Adipose tissue (tissue), 3 donors: ENCODE measurements around the gene SOX18. TPM values are rescaled to one million over a fixed set of nuclear protein-coding genes. Genes with fewer than 3 reads are reported as not detected.

Experiments used
- H3K27ac ChIP-seq: one replicate; pipeline ENCODE4 v1.5.1; 2013; ENCODE audit warnings: low read depth, low read length
- WGBS, 3 donors: extraction: QIAGEN DNeasy Blood & Tissue Kit; methylation state at CpG; one replicate each; pipeline ENCODE4 v1.1.7; 2013; 5-methylcytosine and 5-hydroxymethylcytosine counted together
- polyA plus RNA-seq, 3 donors: library from polyadenylated mRNA; stranded (reverse); fragments of 200-250 nt; gene quantifications; one replicate each; pipeline ENCODE4 v1.2.3, GENCODE V29; 2013
- donor health status: healthy with polysubstance abuse.
- donor health status: Bipolar disorder and iron deficiency.
- donor health status: healthy.

Gene SOX18
- polyA plus RNA-seq, 3 donors: 8.1 to 53.5 (median 33.4) TPM

DNA sequence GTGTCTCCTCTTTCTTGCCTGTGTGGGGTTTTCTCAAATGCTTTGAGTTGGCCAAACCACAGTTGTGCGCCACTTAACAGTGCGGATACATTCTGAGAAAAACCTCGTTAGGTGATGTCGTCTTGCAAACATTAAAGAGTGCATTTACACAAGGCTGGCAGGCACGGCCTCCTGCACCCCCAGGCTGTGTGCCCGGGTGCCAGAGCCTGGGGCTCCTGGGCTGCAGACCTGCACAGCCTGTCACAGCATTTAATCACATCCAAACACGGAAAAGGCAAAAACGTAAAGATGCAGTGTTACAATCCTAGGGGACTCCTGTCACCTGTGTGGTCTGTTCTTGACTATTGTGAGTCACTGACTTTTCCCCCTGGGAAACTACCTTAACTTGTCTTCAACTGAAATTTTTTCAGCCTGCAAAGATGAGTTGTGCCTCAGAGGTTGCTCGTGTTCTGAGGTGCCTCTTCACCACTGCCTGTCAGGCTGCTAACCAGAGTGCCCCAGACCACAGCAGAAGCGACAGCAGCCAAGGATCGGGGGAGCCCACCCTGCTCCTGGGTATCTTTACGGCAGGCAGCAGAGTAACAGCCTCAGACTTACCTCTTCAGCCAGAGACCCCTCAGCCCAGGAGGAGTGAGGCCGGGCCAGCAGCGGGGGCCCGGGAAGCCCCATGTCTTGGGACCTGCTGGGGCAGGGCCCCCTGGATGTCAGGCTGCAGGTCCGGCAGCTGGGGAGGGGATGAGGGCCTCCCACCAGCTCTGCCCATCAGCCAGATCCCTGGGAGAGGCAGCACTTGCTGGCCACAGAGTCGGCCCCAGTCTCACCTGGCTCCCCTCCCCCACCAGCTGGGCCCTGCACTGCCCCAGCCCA is 14.1 kb downstream of the SOX18 start:
- 76 to 86% (median 79%) methylated on average over 17 of the region's 17 CpGs for WGBS, 3 donors
- H3K27ac ChIP-seq: no peak overlapping the region

DNA sequence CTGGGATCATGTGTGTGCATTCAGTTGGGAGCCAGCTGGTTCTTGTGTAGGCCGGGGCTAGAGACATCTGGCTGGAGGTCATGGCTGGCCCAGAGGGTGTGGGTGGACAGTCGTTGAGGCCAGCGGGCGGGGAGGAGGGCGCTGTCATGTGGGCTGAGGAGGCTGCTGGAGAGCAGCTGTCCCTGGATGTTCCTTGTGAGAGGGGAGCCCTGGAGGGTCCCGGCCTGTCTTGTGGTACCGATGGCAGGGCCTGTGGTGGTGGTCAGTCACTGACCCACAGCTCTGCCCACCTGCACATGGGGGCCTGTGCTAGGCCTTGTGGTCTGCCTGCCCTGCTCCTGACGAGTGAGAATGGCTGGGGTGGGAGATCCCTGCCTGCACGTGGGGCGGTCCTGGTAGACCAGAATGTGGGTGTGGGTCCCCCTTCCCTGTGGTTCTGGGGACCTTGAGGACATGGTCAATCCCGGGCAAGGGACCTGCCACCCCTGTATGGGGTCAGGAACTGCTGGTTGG is 15.4 kb downstream of the SOX18 start:
- H3K27ac ChIP-seq: no peak overlapping the region
- WGBS, 3 donors: 60 to 76% (median 65%) methylated on average over 10 to 11 of the region's 11 CpGs

DNA sequence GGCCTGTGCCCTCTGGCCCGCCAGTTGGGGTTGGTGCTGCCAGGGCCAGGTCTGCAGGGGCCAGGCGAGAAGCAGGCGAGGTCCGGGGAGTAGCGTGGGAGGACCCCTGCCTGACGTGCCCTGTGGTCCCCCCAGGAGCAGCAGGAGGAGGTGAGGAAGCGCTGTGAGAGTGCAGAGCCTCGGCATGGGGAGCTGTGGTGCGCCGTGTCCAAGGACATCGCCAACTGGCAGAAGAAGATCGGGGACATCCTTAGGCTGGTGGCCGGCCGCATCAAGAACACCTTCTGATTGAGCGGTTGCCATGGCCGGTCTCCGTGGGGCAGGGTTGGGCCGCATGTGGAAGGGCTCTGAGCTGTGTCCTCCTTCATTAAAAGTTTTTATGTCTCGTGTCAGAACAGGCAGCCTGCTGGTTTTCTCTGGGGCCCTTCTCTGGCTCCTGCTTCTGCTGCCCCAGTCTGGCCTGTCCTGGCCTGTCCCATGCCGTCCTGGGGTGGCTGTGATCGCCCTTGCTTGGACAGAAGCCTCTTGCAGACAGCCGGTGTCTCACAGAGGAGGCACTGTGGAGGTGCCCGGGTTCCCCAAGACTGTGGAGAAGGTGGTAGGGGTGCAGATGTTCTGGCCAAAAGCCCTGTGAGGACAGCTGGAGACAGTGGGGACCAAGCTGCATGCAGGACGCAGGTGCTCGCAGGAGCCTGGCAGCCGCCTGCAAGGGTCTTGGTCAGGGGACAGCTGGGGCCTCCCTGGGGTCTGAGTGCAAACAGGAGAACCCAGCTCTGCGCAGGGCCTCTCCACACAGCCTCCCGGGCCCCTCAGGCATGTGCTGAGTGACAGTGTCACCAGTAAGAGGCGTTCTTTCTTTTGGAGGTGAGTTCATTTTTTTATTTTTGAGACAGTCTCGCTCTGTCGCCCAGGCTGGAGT is 16.5 kb downstream of the SOX18 start:
- WGBS, 3 donors: 91 to 94% (median 92%) methylated on average over 29 to 31 of the region's 31 CpGs
- no peak overlapping the region for H3K27ac ChIP-seq

DNA sequence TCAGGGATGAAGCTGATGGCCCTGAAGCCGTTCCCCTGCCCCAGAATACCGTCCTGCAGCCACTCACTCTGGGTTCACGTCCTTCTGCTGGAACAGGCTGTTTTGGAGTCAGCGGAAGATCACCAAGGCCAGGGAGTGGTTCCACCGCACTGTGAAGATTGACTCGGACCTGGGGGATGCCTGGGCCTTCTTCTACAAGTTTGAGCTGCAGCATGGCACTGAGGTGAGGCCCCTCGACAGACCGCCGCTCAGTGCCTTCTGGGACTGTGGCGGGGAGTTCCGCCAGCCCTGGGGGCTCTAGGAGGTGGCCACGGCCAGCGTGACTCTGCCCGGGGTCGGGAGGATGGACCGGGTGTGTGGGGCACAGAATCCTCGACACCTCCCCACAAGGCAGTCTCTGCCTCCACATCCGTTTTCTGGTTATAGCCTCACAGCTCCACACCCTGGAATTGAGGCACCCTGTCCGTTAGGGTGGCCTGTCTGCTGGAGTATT is 17.6 kb downstream of the SOX18 start:
- no peak overlapping the region for H3K27ac ChIP-seq
- 92 to 94% (median 93%) methylated on average over 19 of the region's 19 CpGs for WGBS, 3 donors

DNA sequence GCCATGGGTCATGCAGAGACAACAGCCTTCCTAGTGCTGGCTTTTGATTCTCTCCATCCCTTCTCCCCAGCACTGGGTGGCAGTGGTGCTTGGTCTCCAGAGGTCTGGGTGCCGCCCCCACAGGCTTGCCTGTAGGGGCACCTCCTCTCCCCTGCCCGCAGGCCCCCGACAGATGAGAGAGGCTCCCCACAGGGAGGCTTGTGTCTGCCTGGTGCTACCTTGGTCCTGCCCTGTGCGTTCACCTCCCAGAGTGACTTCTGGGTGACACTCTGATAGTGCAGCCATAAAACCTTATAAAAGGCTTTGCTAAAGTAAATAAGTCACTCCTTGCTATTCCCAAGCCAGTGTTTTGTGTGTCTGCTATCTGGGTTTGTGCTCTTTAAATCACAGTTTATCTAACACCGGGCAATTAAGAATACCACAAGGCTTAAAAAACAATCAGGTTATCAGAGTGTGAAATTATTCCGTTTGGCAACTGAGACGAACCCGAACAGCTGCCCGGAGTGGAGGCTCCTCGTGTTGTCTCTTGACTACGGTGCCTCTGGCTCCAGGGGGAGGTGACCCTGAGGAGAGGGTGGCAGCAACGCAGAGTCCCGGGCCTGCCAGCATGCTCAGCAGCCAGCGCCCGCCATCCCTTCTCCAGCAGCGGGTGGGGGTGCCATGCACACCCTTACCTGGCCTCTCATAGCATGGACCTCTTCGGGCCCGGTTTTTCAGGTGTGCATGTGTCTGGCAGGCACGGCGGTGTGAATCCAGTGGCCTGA is 18.9 kb downstream of the SOX18 start:
- WGBS, 3 donors: 76 to 94% (median 90%) methylated on average over 20 of the region's 20 CpGs
- H3K27ac ChIP-seq: no peak overlapping the region

DNA sequence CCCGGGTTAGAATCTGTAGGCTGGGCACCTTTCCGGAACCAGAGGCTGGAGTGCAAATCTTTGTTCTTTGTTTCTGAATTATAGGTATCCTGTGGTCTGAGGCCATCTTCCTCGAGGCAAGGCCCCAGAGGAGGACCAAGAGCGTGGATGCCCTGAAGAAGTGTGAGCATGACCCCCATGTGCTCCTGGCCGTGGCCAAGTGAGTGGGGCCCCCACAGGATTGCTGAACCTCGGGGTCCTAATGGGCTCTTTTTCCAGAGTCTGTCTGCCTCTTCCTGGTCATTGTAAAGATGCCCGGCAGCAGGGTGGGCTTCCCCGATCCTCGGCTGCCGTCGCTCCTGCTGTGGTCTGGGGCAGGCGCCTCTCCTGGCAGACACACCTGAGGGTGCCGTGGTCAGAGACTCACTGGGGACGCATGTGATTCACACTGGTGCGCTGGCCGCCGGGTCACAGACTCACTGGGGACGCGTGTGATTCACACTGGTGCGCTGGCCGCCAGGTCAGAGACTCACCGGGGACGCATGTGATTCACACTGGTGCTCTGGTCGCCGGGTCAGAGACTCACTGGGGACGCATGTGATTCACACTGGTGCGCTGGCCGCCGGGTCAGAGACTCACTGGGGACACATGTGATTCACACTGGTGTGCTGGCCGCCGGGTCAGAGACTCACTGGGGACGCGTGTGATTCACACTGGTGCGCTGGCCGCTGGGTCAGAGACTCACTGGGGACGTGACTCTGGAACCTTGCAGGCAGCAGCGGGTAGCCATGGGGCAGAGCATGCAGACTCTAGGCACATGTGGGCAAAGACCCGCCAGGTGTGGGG is 19.9 kb downstream of the SOX18 start:
- H3K27ac ChIP-seq: no peak overlapping the region
- WGBS, 3 donors: 90 to 97% (median 93%) methylated on average over 38 of the region's 38 CpGs

DNA sequence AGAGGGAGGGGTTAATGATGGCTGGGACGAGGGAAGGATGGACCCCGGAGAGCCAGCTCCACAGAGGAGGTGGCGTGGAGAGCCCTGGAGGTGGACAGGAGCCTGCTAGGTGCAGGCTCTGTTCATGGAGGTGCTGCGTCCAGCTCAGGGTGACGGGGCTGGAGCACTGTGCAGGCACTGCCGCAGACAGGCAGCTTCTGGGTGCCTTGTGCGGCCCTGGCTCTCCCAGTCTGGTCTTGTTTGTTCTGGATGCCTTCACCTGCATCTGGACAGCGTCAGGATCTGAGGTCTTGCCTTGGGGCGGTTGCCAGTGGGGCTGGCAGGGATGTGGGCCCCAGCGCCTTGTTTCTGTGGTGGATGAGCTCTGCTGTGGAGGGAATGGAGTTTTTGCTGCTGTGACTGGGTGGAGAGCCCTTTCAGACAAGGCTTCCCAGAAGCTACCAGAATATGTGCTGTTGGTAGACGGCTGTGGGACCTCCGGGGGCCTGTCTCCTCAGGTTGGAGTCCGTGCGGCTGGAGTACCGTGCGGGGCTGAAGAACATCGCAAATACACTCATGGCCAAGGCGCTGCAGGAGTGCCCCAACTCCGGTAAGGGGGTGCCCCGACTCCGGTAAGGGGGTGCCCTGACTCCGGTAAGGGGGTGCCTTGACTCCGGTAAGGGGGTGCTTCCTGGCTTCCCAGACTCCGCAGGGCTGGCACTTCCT is 21.3 kb downstream of the SOX18 start:
- whole genome bisulfite sequencing, 3 donors: 89 to 92% (median 90%) methylated on average over 24 of the region's 24 CpGs
- no peak overlapping the region for H3K27ac ChIP-seq

DNA sequence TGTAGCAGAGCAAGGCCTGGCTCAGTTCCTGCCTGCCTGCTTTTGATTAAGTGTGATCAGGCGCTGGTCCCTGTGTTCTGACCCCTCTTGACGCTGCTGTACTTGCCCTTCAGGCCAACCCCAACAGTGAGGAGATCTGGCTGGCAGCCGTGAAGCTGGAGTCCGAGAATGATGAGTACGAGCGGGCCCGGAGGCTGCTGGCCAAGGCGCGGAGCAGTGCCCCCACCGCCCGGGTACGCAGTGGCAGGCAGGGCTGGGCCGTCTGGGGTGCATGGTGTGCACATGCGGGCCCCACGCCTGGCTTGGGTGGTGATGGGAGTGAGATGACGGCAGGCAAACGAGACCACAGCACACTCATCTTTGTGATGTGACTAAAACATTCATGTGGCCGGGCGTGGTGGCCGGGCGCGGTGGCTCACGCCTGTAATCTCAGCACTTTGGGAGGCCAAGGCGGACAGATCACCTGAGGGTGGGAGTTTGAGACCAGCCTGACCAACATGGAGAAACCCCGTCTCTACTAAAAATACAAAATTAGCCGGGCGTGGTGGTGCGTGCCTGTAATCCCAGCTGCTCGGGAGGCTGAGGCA is 23.5 kb downstream of the SOX18 start:
- 95 to 98% (median 97%) methylated on average over 24 to 29 of the region's 29 CpGs for WGBS, 3 donors
- H3K27ac ChIP-seq: no peak overlapping the region

DNA sequence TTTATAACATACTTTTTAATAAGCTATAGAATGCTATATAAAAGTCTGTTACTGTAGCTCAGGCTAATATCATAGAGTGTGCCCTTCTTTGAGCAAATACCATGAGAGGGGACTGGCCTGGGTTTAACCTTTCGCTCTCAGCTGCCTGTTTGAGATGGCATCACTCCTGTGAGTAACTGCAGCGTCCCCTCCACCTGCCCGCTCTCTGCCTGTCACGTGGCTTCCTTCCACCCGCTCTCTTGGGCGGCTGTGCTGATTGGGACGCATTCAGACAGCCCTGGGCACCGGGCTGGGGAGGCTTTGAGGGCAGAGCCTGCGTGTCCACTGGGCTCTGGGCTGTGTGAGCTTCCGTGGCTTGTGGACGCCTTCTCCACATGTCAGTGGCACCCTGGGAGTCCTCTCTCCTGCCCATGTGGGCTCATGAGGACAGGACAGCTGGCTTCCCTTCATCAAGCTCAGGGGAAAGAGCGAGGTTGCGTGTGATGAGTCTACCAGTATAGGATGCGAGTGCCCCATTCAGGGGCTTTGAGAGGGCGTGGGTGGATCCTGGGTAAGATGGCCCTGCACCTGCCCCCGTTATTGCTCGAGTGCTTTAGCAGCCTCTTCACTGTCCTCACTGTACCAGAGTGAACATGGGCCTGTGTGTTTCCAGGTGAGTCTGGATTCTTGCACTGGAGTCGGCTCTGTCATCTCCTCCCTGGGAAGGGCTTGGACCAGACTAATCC is 24.2 kb downstream of the SOX18 start:
- 94 to 98% (median 97%) methylated on average over 18 of the region's 18 CpGs for WGBS, 3 donors
- H3K27ac ChIP-seq: no peak overlapping the region

DNA sequence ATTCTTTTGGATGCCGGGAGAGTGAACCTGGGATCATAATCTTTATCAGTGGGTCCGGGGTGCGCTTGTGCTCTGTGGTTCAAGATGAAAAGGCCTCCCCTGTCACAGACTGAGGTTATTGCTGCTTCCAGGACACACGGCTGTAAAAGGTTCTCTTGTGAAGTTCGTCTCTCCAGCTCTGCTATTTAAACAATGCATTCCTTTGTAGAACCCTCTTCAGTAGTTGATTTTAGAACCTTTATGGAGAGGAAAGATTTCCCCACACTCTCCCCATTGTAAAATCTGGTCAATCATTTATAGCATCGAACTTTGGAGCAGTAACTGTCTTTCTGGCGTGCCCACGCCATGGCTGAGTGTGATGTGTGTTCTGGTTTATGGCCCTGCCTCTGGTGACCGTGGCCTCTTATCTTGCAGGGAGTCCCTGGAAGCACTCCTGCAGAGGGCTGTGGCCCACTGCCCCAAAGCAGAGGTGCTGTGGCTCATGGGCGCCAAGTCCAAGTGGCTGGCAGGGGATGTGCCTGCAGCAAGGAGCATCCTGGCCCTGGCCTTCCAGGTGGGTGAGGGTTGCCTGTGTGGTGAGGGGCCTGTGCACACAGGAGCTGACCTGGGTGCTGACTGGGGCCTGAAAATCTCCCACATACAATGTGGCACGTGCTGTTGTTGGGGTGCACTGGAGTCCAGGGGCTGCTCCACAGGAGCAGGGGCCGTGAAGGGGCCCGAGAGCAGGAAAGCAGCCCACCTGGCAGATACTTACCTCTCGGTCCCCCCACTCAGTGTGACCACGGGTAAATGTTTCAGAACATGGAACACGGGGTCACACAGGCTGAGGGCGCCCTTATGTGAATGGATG is 25.1 kb downstream of the SOX18 start:
- WGBS, 3 donors: 83 to 94% (median 92%) methylated on average over 17 of the region's 17 CpGs
- no peak overlapping the region for H3K27ac ChIP-seq

DNA sequence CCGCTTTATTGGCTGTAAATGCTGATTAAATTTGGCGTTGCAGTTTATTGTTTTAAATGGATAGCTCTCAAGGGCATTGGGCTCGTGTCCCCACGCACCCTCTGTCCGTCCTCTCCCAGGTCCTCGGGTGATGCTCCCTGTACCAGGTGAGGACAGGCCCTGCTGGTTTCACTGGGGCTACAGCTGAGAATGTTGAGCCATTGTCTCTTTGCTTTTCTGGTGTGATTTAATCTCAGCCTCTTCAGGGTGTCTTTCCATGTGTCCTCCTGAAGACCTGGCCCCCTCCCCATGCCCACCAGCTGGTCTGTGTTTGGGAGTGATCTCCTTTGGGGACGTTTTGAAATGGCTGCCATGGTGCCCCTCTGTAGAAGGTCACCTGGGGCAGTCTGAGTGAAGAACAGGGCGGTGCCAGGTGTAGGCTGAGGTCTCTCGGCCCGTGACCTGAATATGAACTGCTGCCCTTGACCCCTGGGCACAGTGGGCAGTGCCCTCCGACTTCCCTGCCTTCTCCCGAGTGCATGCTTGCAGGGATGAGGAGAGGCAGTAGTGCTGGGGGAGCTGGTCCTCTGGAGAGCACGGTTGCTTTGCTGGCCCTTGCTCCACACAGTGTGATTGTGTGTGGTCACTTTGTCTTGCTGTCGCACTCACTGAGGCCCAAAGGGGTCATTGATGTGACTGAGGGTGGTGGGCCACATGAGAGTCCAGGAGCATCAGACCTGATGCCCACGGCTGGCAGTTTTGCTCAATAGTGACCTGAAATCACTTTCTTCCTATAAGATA is 25.9 kb downstream of the SOX18 start:
- H3K27ac ChIP-seq: no peak overlapping the region
- 84 to 94% (median 89%) methylated on average over 15 of the region's 15 CpGs for WGBS, 3 donors

DNA sequence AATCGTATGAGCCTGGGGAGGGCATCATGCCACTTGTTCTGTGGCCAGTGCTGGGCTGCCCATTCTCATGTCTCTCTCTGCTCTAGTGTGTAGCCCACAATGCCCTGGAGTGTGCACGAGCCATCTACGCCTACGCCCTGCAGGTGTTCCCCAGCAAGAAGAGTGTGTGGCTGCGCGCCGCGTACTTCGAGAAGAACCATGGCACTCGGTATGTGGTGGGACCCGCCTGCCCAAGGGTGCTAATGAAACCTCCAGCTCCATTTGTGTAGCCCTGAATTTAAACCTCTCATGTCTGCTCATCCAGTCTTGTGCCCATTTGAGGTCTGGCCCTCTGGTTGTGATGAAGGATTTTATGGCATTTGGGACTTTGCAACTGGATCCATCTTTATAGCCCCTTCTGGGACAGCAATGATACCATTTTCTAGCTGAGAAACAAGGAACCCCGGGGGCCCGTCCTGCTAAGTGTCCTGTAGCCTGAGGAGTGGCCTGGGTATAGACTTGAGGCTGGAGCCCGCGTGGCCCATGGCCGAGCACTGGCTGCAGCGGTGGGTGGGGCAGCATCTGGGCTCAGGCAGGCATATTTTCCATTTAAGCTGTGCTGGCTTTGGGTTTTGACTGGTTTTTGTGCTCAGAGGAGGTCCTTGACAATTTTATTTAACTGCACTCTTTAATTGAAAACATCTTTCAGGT is 26.6 kb downstream of the SOX18 start:
- 96 to 98% (median 96%) methylated on average over 17 of the region's 17 CpGs for WGBS, 3 donors
- no peak overlapping the region for H3K27ac ChIP-seq

DNA sequence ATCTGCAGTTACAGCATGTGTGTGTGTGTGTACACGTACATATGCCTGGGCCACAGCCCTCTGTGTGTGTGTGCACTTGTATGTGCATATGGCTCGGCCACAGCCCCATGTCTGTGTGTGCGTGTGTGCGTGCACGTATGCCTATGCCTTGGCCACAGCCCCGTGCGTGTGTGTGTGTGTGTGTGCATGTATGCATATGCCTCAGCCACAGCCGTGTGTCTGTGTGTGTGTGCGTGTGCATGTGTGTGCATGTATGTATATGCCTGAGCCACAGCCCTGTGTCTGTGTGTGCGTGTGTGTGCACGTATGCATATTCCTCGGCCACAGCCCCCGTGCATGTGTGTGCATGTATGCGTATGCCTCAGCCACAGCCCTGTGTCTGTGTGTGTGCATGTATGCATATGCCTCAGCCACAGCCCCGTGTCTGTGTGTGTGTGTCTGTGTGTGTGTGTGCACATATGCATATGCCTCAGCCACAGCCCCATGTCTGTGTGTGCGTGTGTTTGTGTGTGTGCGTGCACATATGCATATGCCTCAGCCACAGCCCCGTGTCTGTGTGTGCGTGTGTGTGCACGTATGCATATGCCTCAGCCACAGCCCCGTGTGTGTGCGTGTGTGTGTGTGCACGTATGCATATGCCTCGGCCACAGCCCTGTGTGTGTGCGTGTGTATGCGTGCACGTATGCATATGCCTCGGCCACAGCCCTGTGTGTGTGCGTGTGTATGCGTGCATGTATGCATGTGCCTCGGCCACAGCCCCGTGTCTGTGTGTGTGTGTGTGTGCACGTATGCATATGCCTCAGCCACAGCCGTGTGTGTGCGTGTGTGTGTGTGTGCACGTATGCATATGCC is 28.1 kb downstream of the SOX18 start:
- H3K27ac ChIP-seq: no peak overlapping the region
- WGBS, 3 donors: 95% methylated on average over 36 of the region's 36 CpGs
